ENCODE measurements around the gene GTF2I.
"Not testable (repeated sequence)": the region's sequence is repeated elsewhere in the genome, so short reads cannot be mapped to it uniquely, and the experiment has no call there.

Gene GTF2I

DNA sequence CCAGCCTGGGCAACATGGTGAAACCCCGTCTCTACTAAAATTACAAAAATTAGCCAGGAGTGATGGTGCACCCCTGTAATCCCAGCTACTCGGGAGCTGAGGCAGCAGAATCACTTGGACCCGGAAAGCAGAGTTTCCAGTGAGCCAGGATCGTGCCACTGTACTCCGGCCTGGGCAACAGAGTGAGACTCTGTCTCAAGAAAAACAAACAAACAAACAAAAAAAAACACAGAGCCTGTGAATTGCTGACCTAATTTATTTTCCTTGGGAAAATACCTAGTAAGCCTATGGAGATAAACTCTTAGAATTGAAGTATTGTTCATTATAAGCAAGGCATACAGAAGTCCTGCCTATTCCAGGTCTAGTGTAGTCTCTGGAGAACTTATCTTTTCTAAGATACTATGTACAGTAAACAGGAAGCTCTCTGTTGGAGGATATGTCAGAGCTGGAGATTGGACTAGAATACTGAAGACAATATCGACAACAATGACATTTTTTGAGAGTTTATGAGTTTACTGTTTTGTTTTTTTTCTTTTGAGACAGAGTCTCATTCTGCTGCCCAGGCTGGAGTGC is 14.9 kb downstream of the GTF2I start:
- Histone ChIP-seq H3K27me3 (replicated peaks; ENCODE audit: control insufficient read depth, insufficient read depth, low read length, poor library complexity, severe bottlenecking) (no peaks in the 10 kb centered on the region), H3K27ac (ENCODE audit: insufficient read depth, low read length, poor library complexity, severe bottlenecking) (no peak overlapping the region), H3K36me3 (ENCODE audit: control insufficient read depth, insufficient read depth, low read length) (peaks cover 6% of the 10 kb centered on the region), H3K4me3 (ENCODE audit: insufficient read depth, low read depth, low read length, poor library complexity, severe bottlenecking) (no peak overlapping the region), H3K4me1 (ENCODE audit: control insufficient read depth, insufficient read depth, low read length, poor library complexity, severe bottlenecking) (no peaks in the 10 kb centered on the region), H3K9me3 (ENCODE audit: control insufficient read depth, low read length) (no peaks in the 10 kb centered on the region)
- DNase-seq, result no peak

DNA sequence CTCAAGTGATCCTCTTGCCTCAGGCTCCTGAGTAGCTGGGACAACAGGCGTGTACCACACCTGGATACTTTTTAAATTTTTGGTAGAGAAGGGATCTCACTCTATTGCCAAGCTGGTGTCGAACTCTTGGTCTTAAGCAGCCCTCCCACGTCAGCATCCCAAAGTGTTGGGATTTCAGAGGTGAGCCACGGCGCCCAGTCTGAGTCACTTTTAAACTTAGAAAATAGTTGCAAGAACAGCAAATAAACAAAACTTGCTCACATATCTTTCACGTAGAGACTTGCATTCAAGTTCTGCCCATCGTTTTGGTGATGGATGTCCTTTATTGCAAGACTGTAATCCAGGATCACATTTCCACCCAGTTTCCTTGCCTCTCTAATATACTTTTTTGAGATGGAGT is 16.6 kb downstream of the GTF2I start:
- Histone ChIP-seq H3K27ac (ENCODE audit: insufficient read depth, low read length, poor library complexity, severe bottlenecking) (no peak overlapping the region), H3K9me3 (ENCODE audit: control insufficient read depth, low read length) (no peaks in the 10 kb centered on the region), H3K4me1 (ENCODE audit: control insufficient read depth, insufficient read depth, low read length, poor library complexity, severe bottlenecking) (no peaks in the 10 kb centered on the region), H3K4me3 (ENCODE audit: insufficient read depth, low read depth, low read length, poor library complexity, severe bottlenecking) (no peak overlapping the region), H3K27me3 (replicated peaks; ENCODE audit: control insufficient read depth, insufficient read depth, low read length, poor library complexity, severe bottlenecking) (no peaks in the 10 kb centered on the region), H3K36me3 (ENCODE audit: control insufficient read depth, insufficient read depth, low read length) (peaks cover 6% of the 10 kb centered on the region)
- DNase-seq, result no peak

DNA sequence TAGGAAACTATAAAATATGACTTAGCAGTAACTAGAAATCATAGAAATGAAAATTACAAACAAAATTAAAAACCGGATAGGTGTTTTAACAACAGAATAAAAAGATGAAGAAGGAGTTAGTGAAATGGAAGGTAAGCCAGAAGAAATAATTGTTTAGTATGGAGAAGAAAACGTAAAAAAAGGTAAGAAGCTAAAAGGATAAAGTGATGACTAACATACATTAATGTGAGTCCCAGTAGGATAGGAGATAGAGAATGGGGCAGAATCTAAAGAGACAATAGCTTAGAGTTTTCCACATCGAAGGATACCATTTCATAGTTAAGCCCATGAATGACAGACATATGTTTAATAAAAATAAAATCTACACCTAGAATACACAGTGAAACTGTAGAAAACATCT is 25.3 kb downstream of the GTF2I start:
- no peaks in the 10 kb centered on the region for H3K4me1 ChIP-seq (ENCODE audit: control insufficient read depth, insufficient read depth, low read length, poor library complexity, severe bottlenecking)

GRCh38 chr7:74683799-74684198 is 26.3 kb downstream of the GTF2I start:
- no peak for DNase-seq
- Histone ChIP-seq H3K4me1 (ENCODE audit: control insufficient read depth, insufficient read depth, low read length, poor library complexity, severe bottlenecking) (no peaks in the 10 kb centered on the region), H3K4me3 (ENCODE audit: insufficient read depth, low read depth, low read length, poor library complexity, severe bottlenecking) (no peak overlapping the region), H3K9me3 (ENCODE audit: control insufficient read depth, low read length) (no peaks in the 10 kb centered on the region), H3K36me3 (ENCODE audit: control insufficient read depth, insufficient read depth, low read length) (no peaks in the 10 kb centered on the region), H3K27ac (ENCODE audit: insufficient read depth, low read length, poor library complexity, severe bottlenecking) (no peak overlapping the region), H3K27me3 (replicated peaks; ENCODE audit: control insufficient read depth, insufficient read depth, low read length, poor library complexity, severe bottlenecking) (no peaks in the 10 kb centered on the region)

More for the DNA sequence above, 25.3 kb downstream of the GTF2I start:
- Histone ChIP-seq H3K27ac (ENCODE audit: insufficient read depth, low read length, poor library complexity, severe bottlenecking) (peak overlapping the region; percentile 7), H3K27me3 (replicated peaks; ENCODE audit: control insufficient read depth, insufficient read depth, low read length, poor library complexity, severe bottlenecking) (no peaks in the 10 kb centered on the region), H3K9me3 (ENCODE audit: control insufficient read depth, low read length) (no peaks in the 10 kb centered on the region), H3K4me3 (ENCODE audit: insufficient read depth, low read depth, low read length, poor library complexity, severe bottlenecking) (no peak overlapping the region), H3K36me3 (ENCODE audit: control insufficient read depth, insufficient read depth, low read length) (no peaks in the 10 kb centered on the region)
- no peak for DNase-seq

DNA sequence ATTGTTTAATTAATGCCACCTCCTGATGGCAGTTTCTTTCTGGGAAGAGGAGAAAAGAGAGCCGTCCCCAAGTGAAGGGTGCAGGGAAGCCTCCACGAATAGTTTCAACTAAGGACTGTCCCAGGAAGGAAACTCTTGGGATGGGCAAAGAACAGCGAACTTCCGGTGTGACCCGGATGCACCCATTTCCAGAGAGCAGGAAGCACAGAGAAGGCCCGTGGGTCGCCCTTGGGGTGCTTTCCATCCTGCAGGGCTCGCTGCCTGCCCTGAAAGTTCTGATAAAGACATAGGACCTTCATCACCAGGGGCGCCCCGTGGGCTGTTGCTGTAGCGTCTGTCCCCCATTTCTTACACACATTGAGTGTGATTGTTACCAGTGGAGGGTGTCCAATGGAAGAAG is 27.0 kb downstream of the GTF2I start:
- Histone ChIP-seq H3K36me3 (ENCODE audit: control insufficient read depth, insufficient read depth, low read length) (no peaks in the 10 kb centered on the region), H3K9me3 (ENCODE audit: control insufficient read depth, low read length) (no peaks in the 10 kb centered on the region)

GRCh38 chr7:74684921-74685320 is 27.4 kb downstream of the GTF2I start:
- DNase-seq, result no peak
- Histone ChIP-seq H3K27me3 (replicated peaks; ENCODE audit: control insufficient read depth, insufficient read depth, low read length, poor library complexity, severe bottlenecking) (no peaks in the 10 kb centered on the region), H3K9me3 (ENCODE audit: control insufficient read depth, low read length) (no peaks in the 10 kb centered on the region), H3K36me3 (ENCODE audit: control insufficient read depth, insufficient read depth, low read length) (no peaks in the 10 kb centered on the region), H3K4me1 (ENCODE audit: control insufficient read depth, insufficient read depth, low read length, poor library complexity, severe bottlenecking) (no peaks in the 10 kb centered on the region), H3K4me3 (ENCODE audit: insufficient read depth, low read depth, low read length, poor library complexity, severe bottlenecking) (no peak overlapping the region), H3K27ac (ENCODE audit: insufficient read depth, low read length, poor library complexity, severe bottlenecking) (no peak overlapping the region)

More for the DNA sequence above, 27.0 kb downstream of the GTF2I start:
- H3K27me3 ChIP-seq (replicated peaks; ENCODE audit: control insufficient read depth, insufficient read depth, low read length, poor library complexity, severe bottlenecking), result no peaks in the 10 kb centered on the region
- DNase-seq, result no peak
- no peaks in the 10 kb centered on the region for H3K4me1 ChIP-seq (ENCODE audit: control insufficient read depth, insufficient read depth, low read length, poor library complexity, severe bottlenecking)
- no peak overlapping the region for H3K27ac ChIP-seq (ENCODE audit: insufficient read depth, low read length, poor library complexity, severe bottlenecking)
- H3K4me3 ChIP-seq (ENCODE audit: insufficient read depth, low read depth, low read length, poor library complexity, severe bottlenecking), result no peak overlapping the region

- Histone ChIP-seq H3K36me3 (ENCODE audit: control insufficient read depth, insufficient read depth, low read length) (peaks cover 37% of the 10 kb centered on the region), H3K4me1 (ENCODE audit: control insufficient read depth, insufficient read depth, low read length, poor library complexity, severe bottlenecking) (no peaks in the 10 kb centered on the region)
- DNase-seq, result no peak
Observed at GRCh38 chr7:74690474-74690873, 33.0 kb downstream of the GTF2I start.

DNA sequence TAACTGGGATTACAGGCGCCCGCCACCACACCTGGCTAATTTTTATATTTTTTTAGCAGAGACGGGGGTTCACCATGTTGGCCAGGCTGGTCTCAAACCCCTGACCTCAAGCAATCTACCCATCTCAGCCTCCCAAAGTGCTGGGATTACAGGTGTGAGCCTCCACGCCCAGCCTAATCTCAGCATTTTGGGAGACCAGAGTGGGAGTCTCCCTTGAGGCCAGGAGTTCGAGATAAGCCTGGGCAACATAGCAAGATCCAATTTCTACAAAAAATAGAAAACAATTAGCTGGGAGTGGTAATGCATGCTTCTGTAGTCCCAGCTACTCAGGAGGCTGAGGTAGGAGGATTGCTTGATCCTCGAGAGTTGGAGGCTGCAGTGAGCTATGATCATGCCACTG is 46.9 kb downstream of the GTF2I start:
- not testable (repeated sequence) for H3K9me3 ChIP-seq (ENCODE audit: control insufficient read depth, low read length); H3K4me1 ChIP-seq (ENCODE audit: control insufficient read depth, insufficient read depth, low read length, poor library complexity, severe bottlenecking); H3K4me3 ChIP-seq (ENCODE audit: insufficient read depth, low read depth, low read length, poor library complexity, severe bottlenecking); DNase-seq; H3K27ac ChIP-seq (ENCODE audit: insufficient read depth, low read length, poor library complexity, severe bottlenecking); H3K27me3 ChIP-seq (replicated peaks; ENCODE audit: control insufficient read depth, insufficient read depth, low read length, poor library complexity, severe bottlenecking)
- H3K36me3 ChIP-seq (ENCODE audit: control insufficient read depth, insufficient read depth, low read length), result peaks cover 76% of the 10 kb centered on the region

More at GRCh38 chr7:74690474-74690873, 33.0 kb downstream of the GTF2I start:
- Histone ChIP-seq H3K4me3 (ENCODE audit: insufficient read depth, low read depth, low read length, poor library complexity, severe bottlenecking) (no peak overlapping the region), H3K27ac (ENCODE audit: insufficient read depth, low read length, poor library complexity, severe bottlenecking) (no peak overlapping the region), H3K9me3 (ENCODE audit: control insufficient read depth, low read length) (no peaks in the 10 kb centered on the region), H3K27me3 (replicated peaks; ENCODE audit: control insufficient read depth, insufficient read depth, low read length, poor library complexity, severe bottlenecking) (no peaks in the 10 kb centered on the region)

DNA sequence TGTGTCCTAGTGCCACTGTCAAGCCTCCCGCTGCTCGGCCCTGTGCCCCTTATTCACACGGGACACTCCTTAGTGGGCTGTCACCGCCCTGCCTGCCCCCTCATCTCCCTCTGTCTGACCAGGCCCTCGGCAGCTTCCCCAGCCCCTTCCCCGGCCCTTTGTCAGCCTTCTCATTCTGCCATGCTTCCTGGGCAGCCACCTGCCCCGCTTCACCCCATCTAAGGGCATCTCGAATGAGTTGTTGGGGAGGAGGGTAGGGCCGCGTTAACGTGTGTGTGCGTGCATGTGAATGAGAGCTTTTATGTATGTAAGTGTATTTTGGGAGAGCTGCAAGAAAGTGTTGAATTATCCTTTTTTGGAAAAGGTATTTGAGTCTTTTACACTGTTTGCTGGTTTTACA is 49.7 kb downstream of the GTF2I start:
- no peak overlapping the region for H3K4me3 ChIP-seq (ENCODE audit: insufficient read depth, low read depth, low read length, poor library complexity, severe bottlenecking)
- H3K27ac ChIP-seq (ENCODE audit: insufficient read depth, low read length, poor library complexity, severe bottlenecking), result no peak overlapping the region
- H3K27me3 ChIP-seq (replicated peaks; ENCODE audit: control insufficient read depth, insufficient read depth, low read length, poor library complexity, severe bottlenecking), result no peaks in the 10 kb centered on the region
- no peaks in the 10 kb centered on the region for H3K9me3 ChIP-seq (ENCODE audit: control insufficient read depth, low read length)
- H3K4me1 ChIP-seq (ENCODE audit: control insufficient read depth, insufficient read depth, low read length, poor library complexity, severe bottlenecking), result no peaks in the 10 kb centered on the region
- DNase-seq, result no peak
- peaks cover 65% of the 10 kb centered on the region for H3K36me3 ChIP-seq (ENCODE audit: control insufficient read depth, insufficient read depth, low read length)

GRCh38 chr7:74708569-74709275 is 51.2 kb downstream of the GTF2I start:
- no peak for DNase-seq
- Histone ChIP-seq H3K4me1 (ENCODE audit: control insufficient read depth, insufficient read depth, low read length, poor library complexity, severe bottlenecking) (no peaks in the 10 kb centered on the region), H3K36me3 (ENCODE audit: control insufficient read depth, insufficient read depth, low read length) (peaks cover 73% of the 10 kb centered on the region), H3K4me3 (ENCODE audit: insufficient read depth, low read depth, low read length, poor library complexity, severe bottlenecking) (no peak overlapping the region), H3K9me3 (ENCODE audit: control insufficient read depth, low read length) (peaks cover 4% of the 10 kb centered on the region), H3K27me3 (replicated peaks; ENCODE audit: control insufficient read depth, insufficient read depth, low read length, poor library complexity, severe bottlenecking) (no peaks in the 10 kb centered on the region), H3K27ac (ENCODE audit: insufficient read depth, low read length, poor library complexity, severe bottlenecking) (no peak overlapping the region)

Data from effector memory CD4-positive, alpha-beta T cell (primary cell).